ENCODE measurements around the gene RBBP8NL. TPM values are rescaled to one million over a fixed set of nuclear protein-coding genes. Genes with fewer than 3 reads are reported as not detected.

Gene RBBP8NL, protein sequence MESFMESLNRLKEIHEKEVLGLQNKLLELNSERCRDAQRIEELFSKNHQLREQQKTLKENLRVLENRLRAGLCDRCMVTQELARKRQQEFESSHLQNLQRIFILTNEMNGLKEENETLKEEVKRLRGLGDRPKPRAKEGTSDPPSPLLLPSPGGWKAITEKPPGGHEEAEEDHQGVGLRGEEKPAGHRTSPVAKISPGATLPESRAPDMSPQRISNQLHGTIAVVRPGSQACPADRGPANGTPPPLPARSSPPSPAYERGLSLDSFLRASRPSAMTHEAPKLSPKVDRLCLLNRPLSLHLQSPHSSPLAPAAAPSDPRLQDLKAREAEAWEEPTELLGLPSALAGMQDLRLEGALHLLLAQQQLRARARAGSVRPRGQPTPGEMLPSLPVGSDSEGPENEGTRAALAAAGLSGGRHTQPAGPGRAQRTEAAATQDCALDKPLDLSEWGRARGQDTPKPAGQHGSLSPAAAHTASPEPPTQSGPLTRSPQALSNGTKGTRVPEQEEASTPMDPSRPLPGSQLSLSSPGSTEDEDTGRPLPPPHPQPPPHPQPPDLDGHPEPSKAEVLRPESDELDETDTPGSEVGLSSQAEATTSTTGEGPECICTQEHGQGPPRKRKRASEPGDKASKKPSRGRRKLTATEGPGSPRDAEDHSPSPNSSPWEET
- total RNA-seq (2014; rRNA removed; shearing (Covaris generic); ENCODE audit: low replicate concordance), result not detected in 2 replicates

DNA sequence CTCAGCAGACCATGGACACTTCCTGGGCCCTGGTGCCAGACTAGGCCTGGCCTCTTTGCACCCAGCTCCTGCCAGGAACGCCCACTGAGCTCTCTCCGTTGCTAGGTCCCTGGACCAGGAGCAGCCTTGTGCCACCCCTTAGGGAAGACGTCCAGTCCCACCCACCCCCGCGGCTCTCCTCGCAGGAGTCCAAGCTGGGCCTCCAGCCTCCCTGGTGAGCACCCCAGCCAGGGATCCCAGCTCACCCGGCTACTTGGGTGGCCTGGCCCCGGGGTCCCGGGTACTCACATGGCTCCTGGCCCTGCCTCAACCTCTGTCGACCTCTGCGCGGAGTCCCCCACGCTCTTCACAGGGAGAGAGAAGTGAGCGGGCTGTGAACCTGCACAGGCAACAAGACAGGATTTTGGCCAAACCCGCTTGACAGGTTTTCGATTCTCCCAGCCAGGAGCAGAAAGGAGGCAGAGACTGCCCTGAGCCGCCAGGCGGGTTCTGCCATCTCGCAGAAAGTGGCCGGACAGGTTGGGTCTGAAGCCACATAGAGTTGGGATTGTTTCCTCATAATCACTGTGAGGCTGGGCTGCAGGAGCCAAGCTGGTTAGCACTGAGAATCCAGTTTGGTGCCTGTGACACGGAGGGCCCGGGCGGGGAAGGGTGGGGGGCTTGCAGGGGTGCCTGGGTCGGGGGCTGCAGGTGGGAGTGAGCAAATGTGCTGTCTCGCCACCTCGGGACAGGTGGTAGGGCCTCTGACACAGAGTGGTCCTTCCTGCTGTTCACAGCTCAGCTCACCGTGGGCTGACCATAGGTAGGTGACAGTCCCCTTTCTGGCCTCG, at the start of gene RBBP8NL:
TSS of gene RBBP8NL (minus strand) at position 368 of the 830 bp plus-strand sequence. CDS start 7,892 bp downstream, outside the sequence.
- Histone ChIP-seq H3K4me1 (ENCODE audit: low read length) (no peaks in the 10 kb centered on the region), H3K36me3 (ENCODE audit: insufficient read depth, low read length) (no peaks in the 10 kb centered on the region), H3K4me3 (ENCODE audit: low read length) (no peak within 1 kb of the TSS), H2AFZ (ENCODE audit: low read length) (no peak within 1 kb of the TSS), H3K27ac (ENCODE audit: low read length) (no peak within 1 kb of the TSS), H4K20me1 (ENCODE audit: insufficient read depth, low read depth, low read length) (no peaks in the 10 kb centered on the region), H3K9me3 (ENCODE audit: low read length) (no peaks in the 10 kb centered on the region), H3K27me3 (ENCODE audit: low read length) (no peaks in the 10 kb centered on the region), H3K9ac (ENCODE audit: low read length) (no peak within 1 kb of the TSS), H3K4me2 (ENCODE audit: low read depth, low read length, poor library complexity, severe bottlenecking) (no peak within 1 kb of the TSS), H3K9me2 (replicated peaks; ENCODE audit: insufficient read depth, low read length) (no peaks in the 10 kb centered on the region), H3K79me2 (ENCODE audit: low read length) (no peaks in the 10 kb centered on the region)
- DNase-seq, result no peak

DNA sequence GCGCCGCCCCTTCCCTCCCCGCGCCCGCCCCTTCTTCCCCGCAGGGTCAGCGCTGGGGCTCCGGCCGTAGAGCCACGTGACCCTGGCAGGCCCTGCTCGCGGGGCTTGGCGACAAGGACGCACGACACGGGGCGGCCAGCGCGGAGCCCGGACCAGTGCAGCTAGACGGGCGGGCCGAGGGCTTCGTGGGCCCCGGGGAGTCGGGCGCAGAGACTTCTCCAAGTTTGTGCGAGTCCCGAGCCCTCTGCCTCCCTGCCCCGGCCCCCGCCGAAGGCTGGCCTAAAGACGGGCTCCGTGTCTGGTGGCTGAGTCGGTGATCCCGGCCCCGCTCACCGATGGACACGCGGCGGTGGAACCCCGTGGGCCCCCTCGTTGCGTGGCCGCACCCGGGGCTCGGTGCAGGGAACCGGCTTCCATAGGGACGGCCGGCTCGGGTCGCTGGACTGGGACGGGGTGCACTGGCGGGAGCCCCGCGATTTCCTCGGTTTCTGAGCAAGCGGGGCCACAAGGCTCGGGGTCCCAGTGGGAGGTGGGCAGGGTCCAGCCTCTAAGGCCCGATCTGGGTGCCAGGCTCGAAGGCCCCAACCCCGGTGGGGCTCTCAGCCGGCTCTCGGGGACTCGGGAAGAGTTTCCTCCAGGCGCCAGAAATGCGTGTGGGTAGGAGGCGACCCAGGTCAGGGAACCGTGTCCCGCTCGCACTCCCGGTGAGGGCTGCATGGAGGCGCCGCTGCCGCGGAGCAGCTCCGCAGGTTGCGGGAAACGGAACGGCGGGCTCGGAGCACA, 48.9 kb upstream of the RBBP8NL start:
- H3K36me3 ChIP-seq (ENCODE audit: insufficient read depth, low read length), result no peaks in the 10 kb centered on the region
- no peaks in the 10 kb centered on the region for H4K20me1 ChIP-seq (ENCODE audit: insufficient read depth, low read depth, low read length)
- no peaks in the 10 kb centered on the region for H3K79me2 ChIP-seq (ENCODE audit: low read length)
- no peak for DNase-seq
- H3K4me3 ChIP-seq (ENCODE audit: low read length), result no peak overlapping the region
- H2AFZ ChIP-seq (ENCODE audit: low read length), result no peak overlapping the region
- H3K4me1 ChIP-seq (ENCODE audit: low read length), result no peaks in the 10 kb centered on the region
- H3K9ac ChIP-seq (ENCODE audit: low read length), result no peak overlapping the region
- no peak overlapping the region for H3K27ac ChIP-seq (ENCODE audit: low read length)
- no peak overlapping the region for H3K4me2 ChIP-seq (ENCODE audit: low read depth, low read length, poor library complexity, severe bottlenecking)
- no peaks in the 10 kb centered on the region for H3K27me3 ChIP-seq (ENCODE audit: low read length)
- H3K9me2 ChIP-seq (replicated peaks; ENCODE audit: insufficient read depth, low read length), result no peaks in the 10 kb centered on the region
- H3K9me3 ChIP-seq (ENCODE audit: low read length), result no peaks in the 10 kb centered on the region

DNA sequence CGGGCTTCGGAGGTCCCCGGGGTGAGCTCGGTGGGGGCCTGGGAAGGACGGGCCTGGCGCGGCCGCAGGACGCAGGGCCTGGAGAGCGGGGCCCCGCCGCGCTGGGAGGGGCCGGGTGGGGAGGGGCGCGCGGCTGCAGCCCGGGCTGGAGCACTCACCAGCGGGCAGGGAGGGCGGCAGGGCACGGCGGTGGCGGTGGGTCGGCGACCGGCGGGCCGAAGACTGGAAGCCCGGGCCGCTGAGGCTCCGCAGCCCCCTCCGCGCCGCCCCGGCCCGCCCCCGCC, 48.4 kb upstream of the RBBP8NL start, which contains the start of gene GATA5:
TSS of gene GATA5 (minus strand) at position 224 of the 284 bp plus-strand sequence. CDS start 474 bp downstream, outside the sequence.
- H3K4me1 ChIP-seq (ENCODE audit: low read length), result no peaks in the 10 kb centered on the region
- H3K9ac ChIP-seq (ENCODE audit: low read length), result no peak within 1 kb of the TSS
- H4K20me1 ChIP-seq (ENCODE audit: insufficient read depth, low read depth, low read length), result no peaks in the 10 kb centered on the region
- no peaks in the 10 kb centered on the region for H3K9me2 ChIP-seq (replicated peaks; ENCODE audit: insufficient read depth, low read length)
- no peaks in the 10 kb centered on the region for H3K27me3 ChIP-seq (ENCODE audit: low read length)
- H2AFZ ChIP-seq (ENCODE audit: low read length), result no peak within 1 kb of the TSS
- no peak within 1 kb of the TSS for H3K4me3 ChIP-seq (ENCODE audit: low read length)
- H3K27ac ChIP-seq (ENCODE audit: low read length), result no peak within 1 kb of the TSS
- no peak within 1 kb of the TSS for H3K4me2 ChIP-seq (ENCODE audit: low read depth, low read length, poor library complexity, severe bottlenecking)
- no peaks in the 10 kb centered on the region for H3K36me3 ChIP-seq (ENCODE audit: insufficient read depth, low read length)
- H3K79me2 ChIP-seq (ENCODE audit: low read length), result no peaks in the 10 kb centered on the region
- no peak for DNase-seq
- H3K9me3 ChIP-seq (ENCODE audit: low read length), result no peaks in the 10 kb centered on the region

DNA sequence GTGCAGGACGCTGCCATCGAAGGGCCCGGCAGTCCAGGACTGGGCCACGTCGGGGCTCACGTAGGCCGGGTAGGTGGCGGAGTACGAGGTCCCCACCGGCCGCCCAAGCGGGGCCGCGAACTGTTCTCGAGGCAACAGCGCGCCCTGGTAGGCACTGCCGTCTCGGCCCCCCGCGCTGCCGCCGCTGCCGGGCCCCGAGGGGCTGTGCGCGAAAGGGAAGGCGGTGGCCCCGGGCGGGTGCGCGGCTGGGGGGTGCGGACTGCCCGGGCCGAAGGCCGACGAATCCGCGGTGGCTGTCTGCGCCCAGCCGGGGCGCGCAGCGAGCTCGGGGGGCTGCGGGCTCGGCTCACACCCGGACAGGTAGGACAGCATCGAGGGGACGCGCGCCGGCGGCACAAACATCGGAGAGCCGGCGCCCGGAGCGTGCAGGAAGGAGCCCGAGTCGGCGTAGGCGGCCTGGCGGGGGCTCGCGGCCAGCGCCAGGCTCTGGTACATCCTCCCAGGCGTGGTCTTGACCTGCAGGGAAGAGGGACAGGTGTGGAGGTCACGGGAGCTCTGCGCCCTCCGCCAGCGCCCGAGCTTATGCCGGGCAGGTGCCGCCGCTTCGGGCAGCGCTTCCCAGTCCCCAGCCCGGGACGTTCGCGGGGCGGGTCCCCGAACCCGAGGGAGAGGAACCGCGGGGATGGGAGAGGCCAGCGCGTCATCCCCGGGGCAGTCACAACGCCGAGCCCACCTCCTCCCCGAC, 47.9 kb upstream of the RBBP8NL start:
- Histone ChIP-seq H3K4me2 (ENCODE audit: low read depth, low read length, poor library complexity, severe bottlenecking) (no peak overlapping the region), H3K9me2 (replicated peaks; ENCODE audit: insufficient read depth, low read length) (no peaks in the 10 kb centered on the region), H3K27ac (ENCODE audit: low read length) (no peak overlapping the region), H3K79me2 (ENCODE audit: low read length) (no peaks in the 10 kb centered on the region), H3K9ac (ENCODE audit: low read length) (no peak overlapping the region), H4K20me1 (ENCODE audit: insufficient read depth, low read depth, low read length) (no peaks in the 10 kb centered on the region), H2AFZ (ENCODE audit: low read length) (no peak overlapping the region), H3K36me3 (ENCODE audit: insufficient read depth, low read length) (no peaks in the 10 kb centered on the region), H3K27me3 (ENCODE audit: low read length) (no peaks in the 10 kb centered on the region), H3K4me3 (ENCODE audit: low read length) (no peak overlapping the region), H3K9me3 (ENCODE audit: low read length) (no peaks in the 10 kb centered on the region), H3K4me1 (ENCODE audit: low read length) (no peaks in the 10 kb centered on the region)
- no peak for DNase-seq

DNA sequence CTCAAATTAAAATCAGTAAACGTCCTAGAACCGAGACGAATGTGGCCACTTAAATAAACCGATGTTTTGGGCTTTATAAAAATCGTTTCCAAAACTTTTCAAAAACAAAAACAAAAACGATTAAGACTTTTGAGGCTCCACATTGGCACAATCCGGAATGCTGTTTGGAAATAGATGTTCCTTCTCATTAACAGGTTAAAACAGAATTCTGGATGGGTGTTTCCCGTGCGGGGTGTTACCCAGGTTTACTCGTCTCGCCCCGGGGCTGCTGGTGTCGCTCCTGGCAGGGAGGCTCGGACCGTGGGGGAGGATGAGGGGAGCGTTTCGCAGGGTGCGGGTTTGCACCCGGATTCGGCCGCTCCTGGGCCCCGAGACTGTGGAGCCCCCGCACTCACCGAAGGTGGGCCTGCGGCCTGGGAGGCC, 47.3 kb upstream of the RBBP8NL start:
- no peaks in the 10 kb centered on the region for H3K36me3 ChIP-seq (ENCODE audit: insufficient read depth, low read length)
- H3K4me2 ChIP-seq (ENCODE audit: low read depth, low read length, poor library complexity, severe bottlenecking), result no peak overlapping the region
- no peaks in the 10 kb centered on the region for H3K9me2 ChIP-seq (replicated peaks; ENCODE audit: insufficient read depth, low read length)
- no peaks in the 10 kb centered on the region for H3K27me3 ChIP-seq (ENCODE audit: low read length)
- H3K4me1 ChIP-seq (ENCODE audit: low read length), result no peaks in the 10 kb centered on the region
- no peak overlapping the region for H2AFZ ChIP-seq (ENCODE audit: low read length)
- no peak for DNase-seq
- H3K27ac ChIP-seq (ENCODE audit: low read length), result no peak overlapping the region
- no peak overlapping the region for H3K9ac ChIP-seq (ENCODE audit: low read length)
- no peak overlapping the region for H3K4me3 ChIP-seq (ENCODE audit: low read length)
- H4K20me1 ChIP-seq (ENCODE audit: insufficient read depth, low read depth, low read length), result no peaks in the 10 kb centered on the region
- H3K9me3 ChIP-seq (ENCODE audit: low read length), result no peaks in the 10 kb centered on the region
- no peaks in the 10 kb centered on the region for H3K79me2 ChIP-seq (ENCODE audit: low read length)

DNA sequence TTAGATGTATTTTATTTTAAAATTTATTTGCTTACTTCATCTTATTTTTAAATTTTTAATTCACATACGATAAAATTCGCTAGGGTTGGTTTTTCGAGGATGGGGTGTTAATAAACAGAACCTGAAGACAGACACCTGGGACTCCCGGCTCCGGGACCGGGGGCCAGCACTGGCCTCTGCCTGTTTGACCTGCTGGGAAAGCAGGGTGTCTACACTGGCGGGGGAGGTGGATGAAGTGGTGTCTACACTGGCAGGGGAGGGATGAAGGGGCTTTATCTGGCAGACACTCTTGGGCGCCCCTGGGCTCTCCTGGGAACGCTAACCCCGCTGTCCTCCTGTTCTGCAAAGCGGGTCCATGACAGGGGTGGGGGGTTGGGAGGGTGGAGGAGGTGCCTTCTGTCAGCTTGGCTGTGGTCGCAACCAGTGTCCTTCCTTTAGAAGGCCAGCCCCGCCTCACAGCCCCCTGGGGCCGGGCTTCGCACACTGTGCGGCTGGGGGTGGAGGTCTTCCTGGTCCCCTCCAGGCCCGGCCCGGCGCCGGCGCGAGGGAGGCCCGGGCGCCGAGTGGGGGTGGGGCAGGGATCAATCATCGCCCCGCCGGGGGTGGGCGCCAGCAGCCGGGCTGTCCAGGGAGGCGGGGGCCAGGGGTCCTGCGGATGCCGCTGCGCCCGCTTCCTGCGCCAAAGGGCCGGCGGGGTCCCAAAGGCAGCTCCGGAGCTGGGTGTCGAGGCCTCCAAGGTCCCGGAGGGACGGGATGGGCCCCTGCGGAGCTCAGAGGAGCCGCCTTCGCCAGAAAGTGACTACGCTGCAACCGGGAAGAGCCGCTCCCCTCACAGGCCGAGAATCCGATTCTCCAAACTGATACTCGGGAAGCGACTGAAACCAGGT, 46.6 kb upstream of the RBBP8NL start:
- Histone ChIP-seq H3K9me2 (replicated peaks; ENCODE audit: insufficient read depth, low read length) (no peaks in the 10 kb centered on the region), H3K9ac (ENCODE audit: low read length) (no peak overlapping the region), H3K36me3 (ENCODE audit: insufficient read depth, low read length) (no peaks in the 10 kb centered on the region), H3K27me3 (ENCODE audit: low read length) (no peaks in the 10 kb centered on the region), H3K4me2 (ENCODE audit: low read depth, low read length, poor library complexity, severe bottlenecking) (no peak overlapping the region), H3K4me1 (ENCODE audit: low read length) (no peaks in the 10 kb centered on the region), H3K27ac (ENCODE audit: low read length) (no peak overlapping the region), H4K20me1 (ENCODE audit: insufficient read depth, low read depth, low read length) (no peaks in the 10 kb centered on the region), H2AFZ (ENCODE audit: low read length) (no peak overlapping the region), H3K4me3 (ENCODE audit: low read length) (no peak overlapping the region), H3K9me3 (ENCODE audit: low read length) (no peaks in the 10 kb centered on the region), H3K79me2 (ENCODE audit: low read length) (no peaks in the 10 kb centered on the region)
- no peak for DNase-seq
